ENCODE data around the gene PTPN4. TPM values are rescaled to one million over a fixed set of nuclear protein-coding genes. Genes with fewer than 3 reads are reported as not detected.
"Not testable (repeated sequence)": the region's sequence is repeated elsewhere in the genome, so short reads cannot be mapped to it uniquely, and the experiment has no call there.

The PTPN4 gene
- polyA plus RNA-seq, 1 donor from 2014 or later = 22.0 TPM

DNA sequence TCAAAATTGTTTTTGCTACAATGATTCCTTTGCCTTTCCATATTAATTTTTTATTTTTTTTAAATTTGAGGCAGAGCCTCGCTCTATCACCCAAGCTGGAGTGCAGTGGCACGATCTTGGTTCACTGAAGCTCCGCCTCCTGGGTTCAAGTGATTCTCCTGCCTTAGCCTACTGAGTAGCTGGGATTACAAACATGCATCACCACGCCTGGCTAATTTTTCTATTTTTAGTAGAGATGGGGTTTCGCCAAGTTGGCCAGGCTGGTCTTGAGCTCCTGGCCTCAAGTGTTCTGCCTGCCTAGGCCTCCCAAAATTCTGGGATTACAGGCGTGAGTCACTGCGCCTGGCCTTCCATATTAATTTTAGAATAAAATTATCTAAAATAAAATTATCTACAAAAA is 41.3 kb downstream of the PTPN4 start:
- no peaks in the 10 kb centered on the region for H3K27me3 ChIP-seq (ENCODE audit: insufficient read depth, low read depth, low read length)
- H3K36me3 ChIP-seq (ENCODE audit: insufficient read depth, low read length) = no peaks in the 10 kb centered on the region
- H3K79me2 ChIP-seq (replicated peaks; ENCODE audit: insufficient read depth, low read length) = peaks cover 33% of the 10 kb centered on the region
- no peak for TF ChIP-seq TAF1 (IDR thresholded peaks at IDR 0.05; ENCODE audit: low read depth)
- no peak for TF ChIP-seq RAD21 (conservative IDR thresholded peaks at IDR 0.05)
- TF ChIP-seq EP300 (conservative IDR thresholded peaks at IDR 0.05; ENCODE audit: poor library complexity, severe bottlenecking) = no peak
- TF ChIP-seq MXI1 (conservative IDR thresholded peaks at IDR 0.05; ENCODE audit: poor library complexity, severe bottlenecking) = no peak
- TF ChIP-seq SMC3 (conservative IDR thresholded peaks at IDR 0.05; ENCODE audit: poor library complexity) = no peak
- TF ChIP-seq, protein P1, sequence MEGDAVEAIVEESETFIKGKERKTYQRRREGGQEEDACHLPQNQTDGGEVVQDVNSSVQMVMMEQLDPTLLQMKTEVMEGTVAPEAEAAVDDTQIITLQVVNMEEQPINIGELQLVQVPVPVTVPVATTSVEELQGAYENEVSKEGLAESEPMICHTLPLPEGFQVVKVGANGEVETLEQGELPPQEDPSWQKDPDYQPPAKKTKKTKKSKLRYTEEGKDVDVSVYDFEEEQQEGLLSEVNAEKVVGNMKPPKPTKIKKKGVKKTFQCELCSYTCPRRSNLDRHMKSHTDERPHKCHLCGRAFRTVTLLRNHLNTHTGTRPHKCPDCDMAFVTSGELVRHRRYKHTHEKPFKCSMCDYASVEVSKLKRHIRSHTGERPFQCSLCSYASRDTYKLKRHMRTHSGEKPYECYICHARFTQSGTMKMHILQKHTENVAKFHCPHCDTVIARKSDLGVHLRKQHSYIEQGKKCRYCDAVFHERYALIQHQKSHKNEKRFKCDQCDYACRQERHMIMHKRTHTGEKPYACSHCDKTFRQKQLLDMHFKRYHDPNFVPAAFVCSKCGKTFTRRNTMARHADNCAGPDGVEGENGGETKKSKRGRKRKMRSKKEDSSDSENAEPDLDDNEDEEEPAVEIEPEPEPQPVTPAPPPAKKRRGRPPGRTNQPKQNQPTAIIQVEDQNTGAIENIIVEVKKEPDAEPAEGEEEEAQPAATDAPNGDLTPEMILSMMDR (IDR thresholded peaks at IDR 0.05; ENCODE audit: poor library complexity, severe bottlenecking) = no peak
- TF ChIP-seq, protein P2, sequence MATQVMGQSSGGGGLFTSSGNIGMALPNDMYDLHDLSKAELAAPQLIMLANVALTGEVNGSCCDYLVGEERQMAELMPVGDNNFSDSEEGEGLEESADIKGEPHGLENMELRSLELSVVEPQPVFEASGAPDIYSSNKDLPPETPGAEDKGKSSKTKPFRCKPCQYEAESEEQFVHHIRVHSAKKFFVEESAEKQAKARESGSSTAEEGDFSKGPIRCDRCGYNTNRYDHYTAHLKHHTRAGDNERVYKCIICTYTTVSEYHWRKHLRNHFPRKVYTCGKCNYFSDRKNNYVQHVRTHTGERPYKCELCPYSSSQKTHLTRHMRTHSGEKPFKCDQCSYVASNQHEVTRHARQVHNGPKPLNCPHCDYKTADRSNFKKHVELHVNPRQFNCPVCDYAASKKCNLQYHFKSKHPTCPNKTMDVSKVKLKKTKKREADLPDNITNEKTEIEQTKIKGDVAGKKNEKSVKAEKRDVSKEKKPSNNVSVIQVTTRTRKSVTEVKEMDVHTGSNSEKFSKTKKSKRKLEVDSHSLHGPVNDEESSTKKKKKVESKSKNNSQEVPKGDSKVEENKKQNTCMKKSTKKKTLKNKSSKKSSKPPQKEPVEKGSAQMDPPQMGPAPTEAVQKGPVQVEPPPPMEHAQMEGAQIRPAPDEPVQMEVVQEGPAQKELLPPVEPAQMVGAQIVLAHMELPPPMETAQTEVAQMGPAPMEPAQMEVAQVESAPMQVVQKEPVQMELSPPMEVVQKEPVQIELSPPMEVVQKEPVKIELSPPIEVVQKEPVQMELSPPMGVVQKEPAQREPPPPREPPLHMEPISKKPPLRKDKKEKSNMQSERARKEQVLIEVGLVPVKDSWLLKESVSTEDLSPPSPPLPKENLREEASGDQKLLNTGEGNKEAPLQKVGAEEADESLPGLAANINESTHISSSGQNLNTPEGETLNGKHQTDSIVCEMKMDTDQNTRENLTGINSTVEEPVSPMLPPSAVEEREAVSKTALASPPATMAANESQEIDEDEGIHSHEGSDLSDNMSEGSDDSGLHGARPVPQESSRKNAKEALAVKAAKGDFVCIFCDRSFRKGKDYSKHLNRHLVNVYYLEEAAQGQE (IDR thresholded peaks at IDR 0.05; ENCODE audit: borderline replicate concordance) = no peak
- TF ChIP-seq EZH2 (IDR thresholded peaks at IDR 0.05; ENCODE audit: borderline replicate concordance, insufficient read depth, low read length, poor library complexity, severe bottlenecking) = no peak
- TF ChIP-seq POLR2AphosphoS5 (IDR thresholded peaks at IDR 0.05) = no peak
- no peak overlapping the region for H2AFZ ChIP-seq (ENCODE audit: low read depth, low read length)
- H3K4me2 ChIP-seq (ENCODE audit: low read length) = no peak overlapping the region
- no peaks in the 10 kb centered on the region for H3F3A ChIP-seq (ENCODE audit: insufficient read depth, low read length, poor library complexity, severe bottlenecking)
- no peaks in the 10 kb centered on the region for H3K9me2 ChIP-seq (ENCODE audit: insufficient read depth, low read length)
- H3K4me3 ChIP-seq (ENCODE audit: low read length) = no peak overlapping the region
- no peak overlapping the region for H3K9ac ChIP-seq (ENCODE audit: low read length)
- H4K20me1 ChIP-seq (ENCODE audit: insufficient read depth) = no peaks in the 10 kb centered on the region
- no peak overlapping the region for H3K27ac ChIP-seq (ENCODE audit: low read length)
- H3K9me3 ChIP-seq (ENCODE audit: low read length) = no peaks in the 10 kb centered on the region

DNA sequence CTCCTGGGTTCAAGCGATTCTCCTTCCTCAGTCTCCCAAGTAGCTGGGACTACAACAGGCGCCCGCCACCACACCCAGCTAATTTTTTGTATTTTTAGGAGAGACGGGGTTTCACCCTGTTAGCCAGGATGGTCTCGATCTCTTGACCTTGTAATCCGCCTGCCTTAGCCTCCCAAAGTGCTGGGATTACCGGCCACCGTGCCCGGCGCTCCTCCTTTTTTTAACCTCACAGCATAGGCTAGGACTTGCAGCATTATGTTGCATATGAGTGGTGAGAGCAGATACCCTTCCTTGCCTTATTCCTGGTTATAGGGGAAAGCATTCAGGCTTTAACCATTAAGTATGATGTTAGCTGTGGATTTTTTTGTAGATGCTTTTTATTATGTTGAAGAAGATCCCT is 42.3 kb downstream of the PTPN4 start:
- not testable (repeated sequence) for H3F3A ChIP-seq (ENCODE audit: insufficient read depth, low read length, poor library complexity, severe bottlenecking); H4K20me1 ChIP-seq (ENCODE audit: insufficient read depth); H3K4me2 ChIP-seq (ENCODE audit: low read length); H3K9me3 ChIP-seq (ENCODE audit: low read length); H3K9ac ChIP-seq (ENCODE audit: low read length); H3K36me3 ChIP-seq (ENCODE audit: insufficient read depth, low read length); H3K4me3 ChIP-seq (ENCODE audit: low read length); H3K27me3 ChIP-seq (ENCODE audit: insufficient read depth, low read depth, low read length); H2AFZ ChIP-seq (ENCODE audit: low read depth, low read length); H3K27ac ChIP-seq (ENCODE audit: low read length); H3K9me2 ChIP-seq (ENCODE audit: insufficient read depth, low read length)
- H3K79me2 ChIP-seq (replicated peaks; ENCODE audit: insufficient read depth, low read length) = peaks cover 33% of the 10 kb centered on the region

DNA sequence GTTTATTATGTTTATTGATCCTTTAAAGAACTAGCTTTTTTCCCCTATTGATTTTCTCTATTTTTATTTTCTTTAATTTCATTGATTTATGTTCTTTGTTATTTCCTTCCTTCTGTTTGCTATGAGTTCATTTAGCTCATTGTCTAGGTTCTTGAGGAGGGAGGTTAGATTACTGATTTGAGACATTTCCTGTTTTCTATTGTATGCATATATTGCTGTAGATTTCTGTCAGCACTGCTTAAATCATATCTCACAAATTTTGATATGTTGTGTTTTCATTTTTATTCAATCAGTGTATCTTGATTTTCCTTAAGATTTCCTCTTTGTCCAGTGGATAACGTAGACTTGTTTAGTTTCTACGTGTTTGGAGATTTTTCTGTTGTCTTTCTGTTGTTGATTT is 43.4 kb downstream of the PTPN4 start:
- Histone ChIP-seq H3K4me3 (ENCODE audit: low read length) (no peak overlapping the region), H3K9ac (ENCODE audit: low read length) (no peak overlapping the region), H3K27ac (ENCODE audit: low read length) (no peak overlapping the region), H2AFZ (ENCODE audit: low read depth, low read length) (no peak overlapping the region), H3K79me2 (replicated peaks; ENCODE audit: insufficient read depth, low read length) (peaks cover 28% of the 10 kb centered on the region), H3K9me2 (ENCODE audit: insufficient read depth, low read length) (no peaks in the 10 kb centered on the region), H3K27me3 (ENCODE audit: insufficient read depth, low read depth, low read length) (no peaks in the 10 kb centered on the region), H4K20me1 (ENCODE audit: insufficient read depth) (no peaks in the 10 kb centered on the region), H3K36me3 (ENCODE audit: insufficient read depth, low read length) (no peaks in the 10 kb centered on the region), H3F3A (ENCODE audit: insufficient read depth, low read length, poor library complexity, severe bottlenecking) (no peaks in the 10 kb centered on the region), H3K4me2 (ENCODE audit: low read length) (no peak overlapping the region), H3K9me3 (ENCODE audit: low read length) (no peaks in the 10 kb centered on the region)
- TF ChIP-seq EZH2 (IDR thresholded peaks at IDR 0.05; ENCODE audit: borderline replicate concordance, insufficient read depth, low read length, poor library complexity, severe bottlenecking) (no peak), MXI1 (conservative IDR thresholded peaks at IDR 0.05; ENCODE audit: poor library complexity, severe bottlenecking) (no peak), TAF1 (IDR thresholded peaks at IDR 0.05; ENCODE audit: low read depth) (no peak), RAD21 (conservative IDR thresholded peaks at IDR 0.05) (no peak), EP300 (conservative IDR thresholded peaks at IDR 0.05; ENCODE audit: poor library complexity, severe bottlenecking) (no peak), POLR2AphosphoS5 (IDR thresholded peaks at IDR 0.05) (no peak), SMC3 (conservative IDR thresholded peaks at IDR 0.05; ENCODE audit: poor library complexity) (no peak)
- TF ChIP-seq, protein P1 (IDR thresholded peaks at IDR 0.05; ENCODE audit: poor library complexity, severe bottlenecking) = no peak
- TF ChIP-seq, protein P2 (IDR thresholded peaks at IDR 0.05; ENCODE audit: borderline replicate concordance) = no peak

Measured in neural cell (in vitro differentiated cells).